AG04450 (cell line): Measurements from ENCODE around the gene MPRIP. TPM values are rescaled to one million over a fixed set of nuclear protein-coding genes. Genes with fewer than 3 reads are reported as not detected.

ENCODE experiments used
- CTCF ChIA-PET: fragments of 300-600, 350-600 bp; formaldehyde crosslinking; extraction: SDS; loops from one replicate; lab custom pipeline; 2022; ENCODE audit warnings: antibody characterized with exemption, inconsistent platforms; lab: Charles Lee
- POLR2A ChIA-PET: fragments of 350-600 bp; formaldehyde crosslinking; extraction: SDS; loops from one replicate; lab custom pipeline; 2021; ENCODE audit warnings: antibody characterized with exemption, inconsistent platforms; lab: Yijun Ruan, JAX
- DNase-seq: peaks from one replicate; pipeline ENCODE4 v3.0.0-alpha.2; 2011; ENCODE audit warnings: low read depth, low spot score
- H3K27ac ChIP-seq: one replicate; pipeline ENCODE4 v1.5.1; 2012; ENCODE audit warnings: low read depth, low read length, control low read depth
- H3K27me3 ChIP-seq: one replicate; pipeline ENCODE4 v1.6.0; 2012; ENCODE audit warnings: low read length; ENCODE audit not compliant: control insufficient read depth, insufficient read depth
- H3K4me3 ChIP-seq: 2 replicates; pipeline ENCODE4 v1.5.1; 2011; ENCODE audit warnings: mild to moderate bottlenecking, low read depth, low read length, control low read depth
- H3K9me3 ChIP-seq: 2 replicates; pipeline ENCODE4 v1.5.1; 2012; ENCODE audit warnings: low read length; ENCODE audit not compliant: control insufficient read depth, insufficient read depth
- polyA plus RNA-seq: library from polyadenylated mRNA; depleted of rRNA; stranded (reverse); fragments of >200 nt; gene quantifications from 2 replicates; pipeline ENCODE4 v1.2.3, GENCODE V29; 2011
- TF ChIP-seq, protein P1 (sequence below): IDR thresholded peaks from 2 replicates; pipeline ENCODE4 v1.5.1; 2011; ENCODE audit warnings: low read depth, low read length, control low read depth, inconsistent platforms

MPRIP gene
- polyA plus RNA-seq, 1 experiment: 95.0 TPM

DNA sequence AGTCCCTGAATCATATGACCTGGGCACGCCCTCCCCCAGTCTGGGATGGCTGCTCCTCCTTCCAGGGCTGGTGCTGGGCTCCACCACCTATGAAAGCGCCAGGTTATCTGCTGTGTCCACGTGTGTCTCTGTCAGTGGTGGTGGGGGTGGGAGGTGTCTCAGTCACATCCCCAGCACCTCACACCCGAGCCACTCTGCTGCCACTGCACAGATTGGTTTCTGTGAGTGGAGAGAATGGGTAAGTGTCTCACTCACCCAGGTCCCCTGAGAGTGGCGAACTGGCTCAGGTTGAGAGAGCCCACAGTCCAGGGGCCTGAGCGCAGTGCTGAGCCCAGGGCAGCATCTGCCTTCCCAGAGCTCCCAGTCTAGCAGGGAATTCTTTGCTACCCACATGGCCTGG, 84.9 kb downstream of the MPRIP start:
- POLR2A ChIA-PET: no interaction called here
- DNase-seq: no peak
- Histone ChIP-seq H3K27me3 (no peaks in the 10 kb centered on the region), H3K4me3 (no peak overlapping the region), H3K9me3 (no peaks in the 10 kb centered on the region), H3K27ac (no peak overlapping the region)
- CTCF ChIA-PET: no interaction called here
- TF ChIP-seq, protein P1, sequence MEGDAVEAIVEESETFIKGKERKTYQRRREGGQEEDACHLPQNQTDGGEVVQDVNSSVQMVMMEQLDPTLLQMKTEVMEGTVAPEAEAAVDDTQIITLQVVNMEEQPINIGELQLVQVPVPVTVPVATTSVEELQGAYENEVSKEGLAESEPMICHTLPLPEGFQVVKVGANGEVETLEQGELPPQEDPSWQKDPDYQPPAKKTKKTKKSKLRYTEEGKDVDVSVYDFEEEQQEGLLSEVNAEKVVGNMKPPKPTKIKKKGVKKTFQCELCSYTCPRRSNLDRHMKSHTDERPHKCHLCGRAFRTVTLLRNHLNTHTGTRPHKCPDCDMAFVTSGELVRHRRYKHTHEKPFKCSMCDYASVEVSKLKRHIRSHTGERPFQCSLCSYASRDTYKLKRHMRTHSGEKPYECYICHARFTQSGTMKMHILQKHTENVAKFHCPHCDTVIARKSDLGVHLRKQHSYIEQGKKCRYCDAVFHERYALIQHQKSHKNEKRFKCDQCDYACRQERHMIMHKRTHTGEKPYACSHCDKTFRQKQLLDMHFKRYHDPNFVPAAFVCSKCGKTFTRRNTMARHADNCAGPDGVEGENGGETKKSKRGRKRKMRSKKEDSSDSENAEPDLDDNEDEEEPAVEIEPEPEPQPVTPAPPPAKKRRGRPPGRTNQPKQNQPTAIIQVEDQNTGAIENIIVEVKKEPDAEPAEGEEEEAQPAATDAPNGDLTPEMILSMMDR: no peak

DNA sequence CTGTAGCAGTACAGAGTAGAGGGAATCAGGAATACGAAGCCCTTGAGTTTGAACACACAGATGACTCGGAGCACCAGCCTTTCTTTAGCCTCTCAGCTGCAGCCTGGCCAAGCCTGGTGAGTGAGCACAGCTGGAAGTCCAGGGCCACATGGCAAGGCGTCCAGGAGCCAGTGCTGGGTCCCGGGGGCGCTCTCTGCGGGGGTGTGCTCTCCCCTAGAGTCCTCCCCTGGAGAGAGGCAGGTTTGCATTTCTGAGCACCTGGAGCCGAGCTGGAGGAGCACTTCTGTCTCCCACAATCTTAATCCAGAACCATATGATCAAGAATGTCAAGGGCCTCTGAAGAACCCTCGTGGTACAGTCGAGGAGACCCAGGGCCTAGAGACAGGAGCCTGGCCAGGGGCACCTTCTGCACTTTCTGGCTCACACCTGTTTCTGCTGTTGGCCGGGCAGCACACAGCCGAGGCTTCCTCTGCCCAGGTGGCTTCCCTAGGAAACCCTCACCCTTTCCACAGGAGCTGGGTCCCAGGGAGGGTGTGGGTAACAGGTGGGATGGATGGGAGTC, 85.6 kb downstream of the MPRIP start:
- no peak overlapping the region for H3K27ac ChIP-seq
- TF ChIP-seq, protein P1: no peak
- ChIA-PET POLR2A (no interaction called here), CTCF (no interaction called here)
- no peaks in the 10 kb centered on the region for H3K9me3 ChIP-seq
- DNase-seq: no peak
- H3K4me3 ChIP-seq: no peak overlapping the region
- no peaks in the 10 kb centered on the region for H3K27me3 ChIP-seq

GRCh38 chr17:17128476-17129075, 86.3 kb downstream of the MPRIP start:
- Histone ChIP-seq H3K4me3 (no peak overlapping the region), H3K27me3 (no peaks in the 10 kb centered on the region), H3K9me3 (no peaks in the 10 kb centered on the region), H3K27ac (no peak overlapping the region)
- CTCF ChIA-PET: interaction anchor here (0.6 kb wide), 1 partner anchor 88 kb away, joined by 3 read pairs; no protein-coding TSS in a partner anchor
- DNase-seq: no peak
- POLR2A ChIA-PET: no interaction called here
- TF ChIP-seq, protein P1: no peak

GRCh38 chr17:17129466-17129865, 87.2 kb downstream of the MPRIP start:
- Histone ChIP-seq H3K27me3 (no peaks in the 10 kb centered on the region), H3K9me3 (no peaks in the 10 kb centered on the region), H3K27ac (no peak overlapping the region), H3K4me3 (no peak overlapping the region)
- TF ChIP-seq, protein P1: no peak
- ChIA-PET POLR2A (no interaction called here), CTCF (no interaction called here)
- DNase-seq: no peak

GRCh38 chr17:17130077-17130844, 88.0 kb downstream of the MPRIP start:
- ChIA-PET POLR2A (no interaction called here), CTCF (interaction anchor here (0.7 kb wide), 1 partner anchor 12 kb away, joined by 5 read pairs; no protein-coding TSS in a partner anchor)
- no peaks in the 10 kb centered on the region for H3K27me3 ChIP-seq
- no peaks in the 10 kb centered on the region for H3K9me3 ChIP-seq
- TF ChIP-seq, protein P1: no peak
- H3K27ac ChIP-seq: no peak overlapping the region
- no peak for DNase-seq
- H3K4me3 ChIP-seq: no peak overlapping the region
